Activated CD4-positive, alpha-beta T cell treated with anti-CD3 and anti-CD28 coated beads for 24 hours (primary cell): ENCODE measurements around the gene APAF1.

Experiments
- DNase-seq, 2 donors: peaks; one replicate each; pipeline ENCODE4 v3.0.0-alpha.2; 2020; ENCODE audit warnings: low read depth in 2 of 2

The APAF1 gene

GRCh38 chr12:98758331-98758730 lies 113.2 kb downstream of the APAF1 start:
- DNase-seq, result no peak

GRCh38 chr12:98763656-98764055 lies 118.6 kb downstream of the APAF1 start:
- DNase-seq, result no peak

GRCh38 chr12:98767248-98767647 lies 122.2 kb downstream of the APAF1 start:
- no peak for DNase-seq

- DNase-seq, result no peak
Observed at GRCh38 chr12:98769068-98769467, 124.0 kb downstream of the APAF1 start.

- DNase-seq, result no peak
Observed at GRCh38 chr12:98770230-98770629, 125.1 kb downstream of the APAF1 start.

- no peak for DNase-seq
Observed at GRCh38 chr12:98771811-98772752, 127.0 kb downstream of the APAF1 start.

GRCh38 chr12:98772818-98773217 lies 127.7 kb downstream of the APAF1 start:
- no peak for DNase-seq

- no peak for DNase-seq
Observed at GRCh38 chr12:98780261-98780660, 135.2 kb downstream of the APAF1 start.

GRCh38 chr12:98783420-98783819 lies 138.3 kb downstream of the APAF1 start:
- DNase-seq, result no peak
